Nephron (organoid): ENCODE measurements around the gene CTSZ.
"Not testable (repeated sequence)": the region's sequence is repeated elsewhere in the genome, so short reads cannot be mapped to it uniquely, and the experiment has no call there.

Source experiments
- H3K27ac Mint-ChIP-seq, 3 experiments: 2 replicates each; pipeline ENCODE4 v1.8.0; 2020; ENCODE audit warnings: mixed read lengths in 3 of 3, mild to moderate bottlenecking in 2 of 3, moderate library complexity in 1 of 3
- H3K27me3 Mint-ChIP-seq: 2 replicates; pipeline ENCODE4 v1.8.0; 2021; ENCODE audit warnings: low read depth, mild to moderate bottlenecking, moderate library complexity, mixed read lengths
- H3K36me3 Mint-ChIP-seq: 2 replicates; pipeline ENCODE4 v1.8.0; 2020; ENCODE audit warnings: low read depth, mixed read lengths
- H3K4me1 Mint-ChIP-seq: 2 replicates; pipeline ENCODE4 v1.8.0; 2020; ENCODE audit warnings: mixed read lengths
- H3K4me3 Mint-ChIP-seq, 3 experiments: 2 replicates each; pipeline ENCODE4 v1.8.0; 2020; ENCODE audit warnings: mild to moderate bottlenecking in 3 of 3, mixed read lengths in 3 of 3, moderate library complexity in 2 of 3
- H3K9me3 Mint-ChIP-seq: 2 replicates; pipeline ENCODE4 v1.8.0; 2020; ENCODE audit warnings: mixed read lengths
- TF ChIP-seq, protein P1 (sequence below), 3 experiments: fragments of 200-600 bp; sonication (generic); IDR thresholded peaks; one replicate each; pipeline ENCODE4 v1.5.0; 2021; ENCODE audit warnings: antibody characterized with exemption in 3 of 3; ENCODE audit not compliant: unreplicated experiment in 3 of 3

The CTSZ gene

DNA sequence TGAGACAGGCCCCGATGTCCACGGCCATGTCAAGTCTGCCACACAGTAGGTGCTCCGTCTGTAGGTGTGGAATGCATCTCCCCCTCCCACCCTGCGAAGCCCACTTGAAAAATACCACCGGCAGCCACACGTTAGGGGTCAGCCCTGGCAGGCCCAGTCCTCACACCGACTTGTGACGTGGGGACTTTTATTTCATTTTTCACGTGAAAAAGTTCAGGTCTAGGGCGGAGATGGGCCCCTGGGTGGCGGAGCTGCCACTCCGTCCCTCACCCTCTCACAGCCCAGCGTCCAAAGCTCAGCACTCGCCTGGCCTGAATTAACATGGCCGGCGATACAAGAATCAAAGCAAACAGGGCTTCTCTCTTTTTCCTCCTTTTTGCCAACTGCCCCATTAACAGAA, 8.4 kb upstream of the CTSZ start:
- TF ChIP-seq, protein P1, sequence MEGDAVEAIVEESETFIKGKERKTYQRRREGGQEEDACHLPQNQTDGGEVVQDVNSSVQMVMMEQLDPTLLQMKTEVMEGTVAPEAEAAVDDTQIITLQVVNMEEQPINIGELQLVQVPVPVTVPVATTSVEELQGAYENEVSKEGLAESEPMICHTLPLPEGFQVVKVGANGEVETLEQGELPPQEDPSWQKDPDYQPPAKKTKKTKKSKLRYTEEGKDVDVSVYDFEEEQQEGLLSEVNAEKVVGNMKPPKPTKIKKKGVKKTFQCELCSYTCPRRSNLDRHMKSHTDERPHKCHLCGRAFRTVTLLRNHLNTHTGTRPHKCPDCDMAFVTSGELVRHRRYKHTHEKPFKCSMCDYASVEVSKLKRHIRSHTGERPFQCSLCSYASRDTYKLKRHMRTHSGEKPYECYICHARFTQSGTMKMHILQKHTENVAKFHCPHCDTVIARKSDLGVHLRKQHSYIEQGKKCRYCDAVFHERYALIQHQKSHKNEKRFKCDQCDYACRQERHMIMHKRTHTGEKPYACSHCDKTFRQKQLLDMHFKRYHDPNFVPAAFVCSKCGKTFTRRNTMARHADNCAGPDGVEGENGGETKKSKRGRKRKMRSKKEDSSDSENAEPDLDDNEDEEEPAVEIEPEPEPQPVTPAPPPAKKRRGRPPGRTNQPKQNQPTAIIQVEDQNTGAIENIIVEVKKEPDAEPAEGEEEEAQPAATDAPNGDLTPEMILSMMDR (IDR thresholded peaks at IDR 0.05; ENCODE audit: unreplicated experiment in 3 of 3): no peak
- Mint-ChIP-seq H3K36me3 (no peaks in the 10 kb centered on the region), H3K4me1 (peaks cover 6% of the 10 kb centered on the region), H3K27ac (no peak overlapping the region), H3K9me3 (no peaks in the 10 kb centered on the region), H3K27me3 (peaks cover 19% of the 10 kb centered on the region), H3K4me3 (no peak overlapping the region)

DNA sequence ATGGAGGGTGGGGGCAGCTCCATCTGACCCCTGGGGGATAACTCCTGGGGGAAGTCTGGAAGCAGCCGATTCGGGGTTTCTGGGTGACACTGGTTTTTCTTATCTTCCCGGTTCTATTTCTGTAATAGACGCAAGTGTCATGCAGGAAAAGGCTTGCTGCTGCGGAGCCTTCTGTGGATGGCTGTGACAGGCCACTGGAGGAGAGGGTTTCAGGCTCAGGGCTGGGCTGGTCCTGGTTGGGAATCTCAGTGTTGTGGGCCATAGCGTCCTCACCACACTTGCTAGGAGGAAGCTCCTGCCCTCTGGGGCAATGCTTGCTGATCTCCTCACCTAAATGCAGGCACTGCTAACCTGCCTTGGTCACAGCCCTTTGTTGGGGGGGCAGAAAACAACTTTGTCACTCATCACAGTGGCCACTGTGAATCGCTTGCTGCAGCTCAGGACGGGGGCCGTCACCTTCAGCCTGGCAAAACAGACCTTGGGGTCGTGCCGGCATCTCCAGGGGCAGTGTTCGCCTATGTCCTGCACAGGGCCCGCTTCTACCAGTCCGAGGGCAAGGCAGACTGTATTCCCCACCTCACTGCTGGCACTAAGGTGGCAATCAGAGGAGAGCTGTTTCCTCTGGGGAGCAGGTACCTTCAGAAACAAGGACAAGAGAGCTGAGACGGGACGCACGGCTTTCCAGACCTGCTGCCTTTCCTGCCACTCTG, 7.8 kb upstream of the CTSZ start:
- H3K27me3 Mint-ChIP-seq: peaks cover 23% of the 10 kb centered on the region
- no peak overlapping the region for H3K27ac Mint-ChIP-seq
- H3K4me3 Mint-ChIP-seq: no peak overlapping the region
- no peaks in the 10 kb centered on the region for H3K9me3 Mint-ChIP-seq
- TF ChIP-seq, protein P1 (IDR thresholded peaks at IDR 0.05; ENCODE audit: unreplicated experiment in 3 of 3): no peak
- peaks cover 6% of the 10 kb centered on the region for H3K4me1 Mint-ChIP-seq
- H3K36me3 Mint-ChIP-seq: no peaks in the 10 kb centered on the region

- TF ChIP-seq, protein P1 (IDR thresholded peaks at IDR 0.05; ENCODE audit: unreplicated experiment in 3 of 3): no peak
- Mint-ChIP-seq H3K4me1 (peaks cover 6% of the 10 kb centered on the region), H3K36me3 (no peaks in the 10 kb centered on the region), H3K9me3 (no peaks in the 10 kb centered on the region), H3K27ac (no peak overlapping the region), H3K27me3 (peaks cover 25% of the 10 kb centered on the region), H3K4me3 (no peak overlapping the region)
Measured at GRCh38 chr20:59013959-59014608, 7.0 kb upstream of the CTSZ start.

GRCh38 chr20:59013031-59013951, 6.2 kb upstream of the CTSZ start:
- TF ChIP-seq, protein P1 (IDR thresholded peaks at IDR 0.05; ENCODE audit: unreplicated experiment in 3 of 3): no peak

GRCh38 chr20:59011874-59012157, 4.8 kb upstream of the CTSZ start:
- H3K9me3 Mint-ChIP-seq, H3K4me3 Mint-ChIP-seq, H3K4me1 Mint-ChIP-seq, H3K36me3 Mint-ChIP-seq: not testable (repeated sequence)
- Mint-ChIP-seq H3K27ac (peak overlapping the region in 1 of 3 experiments; percentile 37), H3K27me3 (peaks cover 28% of the 10 kb centered on the region)

More at GRCh38 chr20:59013031-59013951, 6.2 kb upstream of the CTSZ start:
- Mint-ChIP-seq H3K27ac (no peak overlapping the region), H3K4me1 (peaks cover 6% of the 10 kb centered on the region), H3K9me3 (no peaks in the 10 kb centered on the region), H3K4me3 (no peak overlapping the region), H3K36me3 (no peaks in the 10 kb centered on the region), H3K27me3 (peaks cover 29% of the 10 kb centered on the region)
